GM19328 (cell line): Measurements from ENCODE around the gene ELF4.
"Not testable (repeated sequence)": the region's sequence is repeated elsewhere in the genome, so short reads cannot be mapped to it uniquely, and the experiment has no call there.

Experiments
- ATAC-seq: cut with Tn5 transposase; IDR thresholded peaks from one replicate; pipeline ENCODE4 v1.9.1; 2021; ENCODE audit warnings: mild to moderate bottlenecking, moderate library complexity; ENCODE audit not compliant: unreplicated experiment

The ELF4 gene

GRCh38 chrX:130115119-130115885, 5.0 kb upstream of the ELF4 start:
- ATAC-seq, result not testable (repeated sequence)

- no peak for ATAC-seq
Observed at GRCh38 chrX:130114141-130114588, 3.9 kb upstream of the ELF4 start.

GRCh38 chrX:130111220-130112154, 1.2 kb upstream of the ELF4 start:
- no peak for ATAC-seq

GRCh38 chrX:130109429-130110378, 593 bp downstream of the ELF4 start:
- peak; percentile 4 for ATAC-seq

DNA sequence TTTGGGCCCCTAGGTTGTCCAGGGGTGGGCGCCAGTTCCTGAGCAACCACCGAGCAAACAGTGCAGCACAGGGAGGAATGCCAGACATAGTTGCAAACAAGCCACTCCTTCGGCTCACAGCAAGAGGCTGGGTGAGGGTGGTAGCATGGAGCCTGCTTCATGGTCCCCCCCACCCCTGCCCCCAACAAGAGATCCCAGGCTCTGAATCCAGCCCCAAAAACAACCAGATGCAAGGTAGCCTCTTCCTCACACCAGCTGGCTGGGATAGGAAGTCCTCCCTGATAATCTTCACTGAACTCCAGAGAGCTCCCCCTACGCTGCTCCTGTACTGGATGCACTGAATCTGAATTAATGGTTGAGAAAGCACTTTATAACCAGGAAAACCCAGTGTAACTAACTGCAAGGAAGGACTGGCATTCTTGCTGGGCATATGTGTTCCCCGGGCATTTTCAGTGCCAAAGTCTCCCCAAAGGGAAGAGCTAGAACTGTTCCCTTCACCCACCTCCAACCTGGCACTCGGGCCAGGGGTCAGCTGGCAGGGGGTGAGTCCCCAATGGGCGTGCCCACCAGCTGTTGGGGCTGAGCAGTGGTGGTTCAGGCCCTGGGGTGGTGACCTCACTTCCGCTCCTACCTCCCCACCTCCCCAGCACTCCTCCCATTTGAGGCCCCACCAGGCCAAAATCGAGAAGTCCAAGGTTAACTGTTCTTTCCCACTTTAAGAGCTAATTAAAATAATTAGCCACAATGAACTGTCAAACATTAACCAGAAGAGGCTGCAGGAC, 1.5 kb downstream of the ELF4 start:
- ATAC-seq, result peak; percentile 51

- no peak for ATAC-seq
Observed at GRCh38 chrX:130106071-130106470, 4.2 kb downstream of the ELF4 start.

- no peak for ATAC-seq
Observed at GRCh38 chrX:130105244-130105643, 5.1 kb downstream of the ELF4 start.

DNA sequence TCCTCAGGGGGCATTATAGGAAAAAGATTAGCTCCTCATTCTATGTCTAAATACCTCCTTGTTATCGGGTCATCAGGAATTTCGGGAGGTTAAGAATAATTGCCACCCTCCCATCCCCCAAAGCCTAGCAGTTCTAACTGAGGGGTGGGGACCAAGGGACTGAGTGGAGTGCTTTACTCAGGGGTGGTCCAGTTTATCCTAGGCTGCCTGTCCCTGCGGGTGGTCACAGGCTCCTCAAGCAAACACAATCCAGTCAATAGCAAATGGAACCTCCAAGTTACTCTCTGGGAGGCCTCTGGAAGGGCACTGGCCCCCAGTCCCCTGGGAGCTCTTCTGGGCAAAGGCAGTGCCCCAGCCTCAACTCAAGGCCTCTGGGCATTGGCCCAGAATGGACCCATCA, 6.7 kb downstream of the ELF4 start:
- no peak for ATAC-seq

GRCh38 chrX:130100180-130100579, 10.1 kb downstream of the ELF4 start:
- ATAC-seq, result no peak

DNA sequence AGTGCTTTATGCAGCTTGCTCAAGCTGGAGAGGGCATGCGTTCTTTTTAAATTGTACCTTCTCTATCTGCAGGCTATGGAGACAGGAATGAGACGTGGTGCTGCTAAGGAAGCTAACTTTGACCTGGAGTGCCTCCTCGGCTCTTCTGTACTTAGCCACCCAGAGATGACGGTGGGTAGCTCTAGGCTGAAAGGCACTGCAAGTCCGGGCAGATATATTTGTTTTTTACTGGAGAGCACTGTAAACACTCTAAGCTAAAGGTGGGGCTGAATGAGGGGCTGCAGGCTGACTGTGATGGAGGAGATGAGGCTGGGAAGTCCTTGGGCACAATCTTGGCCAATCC, 12.1 kb downstream of the ELF4 start:
- no peak for ATAC-seq

DNA sequence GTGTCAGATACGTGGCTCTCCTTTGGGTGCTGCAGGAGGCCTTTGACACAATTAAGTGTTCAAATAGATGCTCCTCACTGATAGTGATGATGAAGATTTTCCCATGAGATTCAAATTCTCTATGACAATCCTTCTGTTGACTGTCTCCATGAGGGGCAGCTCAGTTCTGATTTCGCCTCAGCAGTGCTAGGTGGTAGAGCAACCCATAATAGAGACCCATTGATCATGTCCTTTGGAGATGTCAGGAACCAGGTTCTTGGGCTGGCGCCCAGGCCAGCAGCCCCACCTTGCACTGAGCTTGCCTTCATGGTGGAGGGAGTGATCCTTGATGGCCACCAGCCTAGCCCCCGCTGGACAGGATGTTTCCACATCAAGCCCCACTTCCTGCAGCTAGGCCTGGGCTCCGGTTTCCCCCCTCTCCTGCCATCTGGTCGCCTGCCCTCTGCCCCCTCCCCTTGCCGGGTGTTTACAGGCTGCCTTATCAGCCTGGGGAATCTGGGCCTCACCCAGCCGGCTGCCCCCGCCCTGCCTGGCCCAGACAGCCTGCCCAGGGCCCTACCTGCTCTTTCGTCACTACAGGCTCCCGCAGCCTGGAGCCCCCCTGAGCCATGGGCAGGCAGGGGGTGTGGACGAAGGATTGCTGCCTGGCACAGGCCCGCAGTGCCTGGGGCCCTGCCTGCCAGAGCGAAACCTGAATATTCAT, 12.6 kb downstream of the ELF4 start:
- ATAC-seq, result no peak

GRCh38 chrX:130095249-130096030, 14.9 kb downstream of the ELF4 start:
- ATAC-seq, result no peak

DNA sequence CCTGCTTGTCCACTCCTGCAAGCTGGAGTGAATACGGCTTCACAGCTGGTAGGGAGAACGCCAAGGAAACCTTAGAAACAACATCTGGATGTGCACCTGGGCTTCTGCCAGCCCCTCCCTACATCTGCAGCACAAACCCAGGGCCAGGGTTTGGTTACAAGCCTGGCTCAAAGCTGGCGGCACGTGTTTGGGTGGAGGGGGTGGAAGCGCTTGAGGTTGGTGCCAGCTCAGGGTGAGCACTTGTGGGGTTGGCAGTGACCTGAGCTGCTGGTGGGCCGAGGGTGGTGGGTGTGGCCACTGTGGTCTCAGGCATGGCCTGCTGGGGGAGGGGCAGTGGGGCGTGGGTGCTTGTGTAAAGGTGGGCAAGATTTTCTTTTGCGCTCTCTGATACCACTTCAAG, 15.6 kb downstream of the ELF4 start:
- ATAC-seq, result no peak

DNA sequence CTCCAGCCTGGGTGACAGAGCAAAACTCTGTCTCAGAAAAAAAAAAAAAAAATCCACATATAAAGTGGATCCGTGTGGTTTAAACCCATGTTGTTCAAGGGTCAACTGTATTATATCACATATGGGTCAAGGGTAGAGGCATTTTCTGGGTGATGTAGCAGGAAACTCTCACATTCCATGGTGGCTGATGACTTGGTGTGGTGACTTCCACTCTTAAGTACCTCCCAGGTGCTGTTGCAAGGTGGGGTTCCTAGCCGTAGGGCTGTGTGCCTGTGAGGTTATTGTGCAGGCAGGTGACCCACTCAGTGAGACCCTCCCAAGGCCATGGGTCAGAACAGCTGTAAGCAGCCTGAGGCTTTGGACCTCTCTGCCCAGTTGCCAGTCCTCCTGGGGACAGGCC, 17.0 kb downstream of the ELF4 start:
- ATAC-seq, result no peak

DNA sequence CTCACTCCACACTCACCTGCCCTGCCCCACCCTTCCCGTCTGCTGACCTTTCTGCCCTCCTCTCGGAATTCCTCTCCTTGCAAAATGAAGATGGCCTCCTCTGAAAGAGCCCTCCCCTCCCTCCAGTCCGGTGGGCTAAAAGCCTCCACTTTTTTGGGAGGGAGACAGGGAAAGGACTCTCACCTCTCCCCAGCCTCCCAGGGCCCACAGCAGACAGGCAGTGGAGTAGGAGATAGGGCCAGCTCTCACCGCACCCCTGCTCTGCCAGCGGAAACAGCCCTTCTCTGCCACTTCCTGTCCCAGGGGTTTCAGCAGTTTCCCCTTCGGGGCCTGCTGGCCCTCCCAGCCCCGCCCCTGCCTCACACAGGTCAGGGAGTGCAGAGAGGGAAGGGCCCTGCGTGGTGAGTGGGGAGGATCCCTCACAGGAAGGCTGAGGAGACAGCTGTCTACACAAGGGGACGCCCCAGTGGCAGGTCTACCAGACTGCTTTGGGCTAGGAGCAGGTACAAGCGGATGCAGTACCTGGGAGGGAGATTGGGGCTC, 18.2 kb downstream of the ELF4 start:
- peak; percentile 99 for ATAC-seq

- no peak for ATAC-seq
Observed at GRCh38 chrX:130090364-130090763, 19.9 kb downstream of the ELF4 start.

- peak; percentile 40 for ATAC-seq
Observed at GRCh38 chrX:130086447-130087206, 23.7 kb downstream of the ELF4 start.
